ENCODE results near the gene SEMA3B.

- TF ChIP-seq EZH2phosphoT487 (IDR thresholded peaks at IDR 0.05; ENCODE audit: borderline replicate concordance) (no peak), CTCF (conservative IDR thresholded peaks at IDR 0.05; ENCODE audit: low read length) (no peak)
Measured at GRCh38 chr3:50258979-50259378, 10.0 kb upstream of the SEMA3B start.
